GM12872 (cell line): ENCODE results near the gene BEAN1.

ENCODE experiments used
- TF ChIP-seq, protein P1 (sequence below): IDR thresholded peaks from 3 replicates; pipeline ENCODE4 v1.5.1; 2011; ENCODE audit warnings: low read depth, mild to moderate bottlenecking, low read length, moderate library complexity; ENCODE audit not compliant: insufficient read depth

Gene BEAN1

DNA sequence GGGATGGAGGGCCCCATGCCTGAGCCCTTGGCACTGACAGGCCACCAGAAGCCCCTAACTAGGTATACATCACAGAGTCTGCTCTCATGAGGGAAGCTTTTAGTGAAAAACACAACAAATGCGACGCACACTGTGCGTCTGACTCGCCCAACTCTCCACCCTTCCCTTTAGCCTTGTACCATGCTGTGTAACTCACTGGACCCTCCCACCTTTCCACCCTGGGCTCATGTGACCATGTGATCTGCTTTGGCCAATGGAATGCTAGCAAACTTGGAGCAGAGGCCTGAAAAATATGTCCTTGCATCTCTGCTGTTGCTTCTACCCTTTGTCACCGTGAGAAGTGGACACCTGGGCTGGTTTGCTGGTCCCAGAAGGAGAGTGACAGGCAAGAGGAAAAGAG is 101.2 kb downstream of the BEAN1 start:
- TF ChIP-seq, protein P1, sequence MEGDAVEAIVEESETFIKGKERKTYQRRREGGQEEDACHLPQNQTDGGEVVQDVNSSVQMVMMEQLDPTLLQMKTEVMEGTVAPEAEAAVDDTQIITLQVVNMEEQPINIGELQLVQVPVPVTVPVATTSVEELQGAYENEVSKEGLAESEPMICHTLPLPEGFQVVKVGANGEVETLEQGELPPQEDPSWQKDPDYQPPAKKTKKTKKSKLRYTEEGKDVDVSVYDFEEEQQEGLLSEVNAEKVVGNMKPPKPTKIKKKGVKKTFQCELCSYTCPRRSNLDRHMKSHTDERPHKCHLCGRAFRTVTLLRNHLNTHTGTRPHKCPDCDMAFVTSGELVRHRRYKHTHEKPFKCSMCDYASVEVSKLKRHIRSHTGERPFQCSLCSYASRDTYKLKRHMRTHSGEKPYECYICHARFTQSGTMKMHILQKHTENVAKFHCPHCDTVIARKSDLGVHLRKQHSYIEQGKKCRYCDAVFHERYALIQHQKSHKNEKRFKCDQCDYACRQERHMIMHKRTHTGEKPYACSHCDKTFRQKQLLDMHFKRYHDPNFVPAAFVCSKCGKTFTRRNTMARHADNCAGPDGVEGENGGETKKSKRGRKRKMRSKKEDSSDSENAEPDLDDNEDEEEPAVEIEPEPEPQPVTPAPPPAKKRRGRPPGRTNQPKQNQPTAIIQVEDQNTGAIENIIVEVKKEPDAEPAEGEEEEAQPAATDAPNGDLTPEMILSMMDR = no peak

DNA sequence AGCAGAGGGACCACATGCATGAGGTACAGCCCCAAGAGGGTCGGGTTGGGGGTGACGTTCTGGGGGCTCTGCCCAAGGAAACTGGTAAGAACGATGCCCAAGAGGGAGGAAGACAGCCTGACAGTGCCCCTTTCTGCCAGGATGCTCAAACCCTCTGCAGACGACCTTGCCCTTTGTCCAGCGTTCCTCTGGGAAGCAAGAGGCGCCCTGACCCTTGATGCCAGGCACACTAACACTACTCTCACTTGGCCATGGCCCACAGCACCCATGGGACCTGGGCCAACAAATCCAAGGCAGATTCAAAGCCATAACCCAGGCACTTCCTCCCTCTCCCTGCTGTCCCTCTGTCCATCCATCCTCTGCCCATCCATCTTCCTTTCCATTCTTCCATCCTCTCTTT is 102.4 kb downstream of the BEAN1 start:
- TF ChIP-seq, protein P1 = no peak
